ENCODE data around the gene MCRIP1. TPM values are rescaled to one million over a fixed set of nuclear protein-coding genes. Genes with fewer than 3 reads are reported as not detected.

MCRIP1 gene
- total and polyA plus RNA-seq, 2 of the 13 experiments (the other 11 are each of a cell fraction or from before 2014, with no cell fraction given), result 79.7 to 84.9 TPM

- no peak for TF ChIP-seq GMEB2 (CRISPR knock-in tag; IDR thresholded peaks at IDR 0.05; ENCODE audit: low read depth)
- TF ChIP-seq BCL6 (CRISPR knock-in tag; IDR thresholded peaks at IDR 0.05), result no peak
- TF ChIP-seq CTCF (CRISPR knock-in tag; IDR thresholded peaks at IDR 0.05), result peak; percentile 78
- TF ChIP-seq HNRNPL (IDR thresholded peaks at IDR 0.05; ENCODE audit: low read depth, low read length), result 0 out of 2 replicates have a peak, but pooled peaks have one; percentile 39
- TF ChIP-seq PATZ1 (CRISPR knock-in tag; IDR thresholded peaks at IDR 0.05), result peak; percentile 46; the same call in 1 of the 2 replicates
- peak; percentile 80 for TF ChIP-seq RXRB (CRISPR knock-in tag; IDR thresholded peaks at IDR 0.05; ENCODE audit: borderline replicate concordance)
- TF ChIP-seq RXRA (CRISPR knock-in tag; IDR thresholded peaks at IDR 0.05), result peak; percentile 78
- no peak for TF ChIP-seq ZBTB3 (CRISPR knock-in tag; IDR thresholded peaks at IDR 0.05; ENCODE audit: borderline replicate concordance, low read depth)
- no peak for TF ChIP-seq NKX3-1 (CRISPR knock-in tag; IDR thresholded peaks at IDR 0.05)
- TF ChIP-seq NR2F6 (IDR thresholded peaks at IDR 0.05), result peak; percentile 33; the same call in 1 of the 2 replicates
- TF ChIP-seq NR2F6 (CRISPR knock-in tag; IDR thresholded peaks at IDR 0.05), result peak; percentile 67; the same call in 1 of the 2 replicates
- TF ChIP-seq POLR2A (IDR thresholded peaks at IDR 0.05; ENCODE audit: insufficient read depth in 1 of 2, low read depth in 2 of 2, low read length in 2 of 2), result no peak
- 0 out of 2 replicates have a peak, but pooled peaks have one; percentile 38 for TF ChIP-seq ZFP90 (CRISPR knock-in tag; IDR thresholded peaks at IDR 0.05; ENCODE audit: borderline replicate concordance)
- TF ChIP-seq FOXA1 (IDR thresholded peaks at IDR 0.05), result no peak
- peak; percentile 27; the same call in 1 of the 2 replicates for TF ChIP-seq FOXA1 (CRISPR knock-in tag; IDR thresholded peaks at IDR 0.05)
- TF ChIP-seq ZNF747 (CRISPR knock-in tag; IDR thresholded peaks at IDR 0.05; ENCODE audit: borderline replicate concordance), result no peak
- TF ChIP-seq HCFC1 (IDR thresholded peaks at IDR 0.05; ENCODE audit: low read depth, low read length), result no peak
- no peak for TF ChIP-seq ZBTB38 (CRISPR knock-in tag; IDR thresholded peaks at IDR 0.05)
- TF ChIP-seq STAT5B (CRISPR knock-in tag; IDR thresholded peaks at IDR 0.05), result no peak
- TF ChIP-seq STAG1 (CRISPR knock-in tag; IDR thresholded peaks at IDR 0.05), result peak; percentile 54
These were observed 26.5 kb downstream of the MCRIP1 start (continued) for GRCh38 chr17:81806461-81807209.
